ENCODE results near the gene ZCCHC7.

Gene ZCCHC7

DNA sequence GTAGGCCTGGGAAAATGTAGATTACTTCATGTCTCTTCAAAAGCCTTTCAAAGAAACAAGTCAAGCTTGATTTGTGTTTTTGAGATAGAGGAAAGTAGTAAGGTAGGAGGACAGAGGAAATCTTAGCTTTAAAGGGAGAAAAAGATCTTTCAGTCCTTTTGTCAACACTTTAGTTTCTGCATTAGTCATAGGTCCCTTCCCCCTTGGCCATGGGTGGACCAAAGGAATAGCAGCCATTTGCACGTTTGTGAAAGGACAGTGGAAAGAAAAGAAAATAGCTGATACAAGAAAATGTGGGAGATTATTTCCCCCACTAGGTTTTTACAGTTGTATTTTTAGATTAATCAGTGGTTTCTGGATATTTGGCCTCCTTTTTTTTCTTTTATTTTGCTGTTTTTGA is 180.2 kb downstream of the ZCCHC7 start:
- no peak overlapping the region for H4K8ac ChIP-seq (ENCODE audit: low read depth, low read length)
- H4K12ac ChIP-seq (ENCODE audit: low read depth, low read length): no peak overlapping the region
- no peak overlapping the region for H3K23ac ChIP-seq (ENCODE audit: low read length)
- no peak overlapping the region for H2AK5ac ChIP-seq (ENCODE audit: low read length)
- H3K27ac ChIP-seq (ENCODE audit: low read depth, low read length): no peak overlapping the region
- DNase-seq: no peak
- H2BK12ac ChIP-seq (ENCODE audit: low read length): no peak overlapping the region
- no peak overlapping the region for H2BK120ac ChIP-seq (ENCODE audit: insufficient read depth, low read length, poor library complexity)
- no peak overlapping the region for H3K4me2 ChIP-seq (ENCODE audit: low read length)
- H3K14ac ChIP-seq (ENCODE audit: low read length): no peak overlapping the region
- H3K27me3 ChIP-seq (ENCODE audit: insufficient read depth, low read length): no peaks in the 10 kb centered on the region
- H3K79me1 ChIP-seq (ENCODE audit: low read length): no peaks in the 10 kb centered on the region
- no peak overlapping the region for H2AFZ ChIP-seq (ENCODE audit: insufficient read depth, low read length, poor library complexity)
- H3K9ac ChIP-seq (ENCODE audit: low read length): no peak overlapping the region
- no peaks in the 10 kb centered on the region for H3K9me3 ChIP-seq (ENCODE audit: insufficient read depth, low read depth, low read length)
- no peak overlapping the region for H3K18ac ChIP-seq (ENCODE audit: low read length)
- H3K36me3 ChIP-seq (ENCODE audit: control insufficient read depth in 1 of 2, insufficient read depth in 2 of 2, low read length in 2 of 2): peaks cover 2 to 3% of the 10 kb centered on the region in 2 experiments
- no peak overlapping the region for H3K4ac ChIP-seq (ENCODE audit: low read depth, low read length)
- no peak overlapping the region for H4K91ac ChIP-seq (ENCODE audit: low read depth, low read length)
- no peak overlapping the region for H3K4me3 ChIP-seq (ENCODE audit: low read depth, low read length)
- no peak overlapping the region for H2BK5ac ChIP-seq (ENCODE audit: low read depth, low read length, poor library complexity)
- no CpG with 5 or more reads among the region's 1 CpG for WGBS (ENCODE audit: extremely low coverage, insufficient coverage, insufficient read length)
- H3K4me1 ChIP-seq (ENCODE audit: control insufficient read depth in 1 of 2, insufficient read depth in 2 of 2, low read length in 2 of 2): no peaks in the 10 kb centered on the region
- no peaks in the 10 kb centered on the region for H3K79me2 ChIP-seq (ENCODE audit: control insufficient read depth, insufficient read depth, low read length, poor library complexity)

DNA sequence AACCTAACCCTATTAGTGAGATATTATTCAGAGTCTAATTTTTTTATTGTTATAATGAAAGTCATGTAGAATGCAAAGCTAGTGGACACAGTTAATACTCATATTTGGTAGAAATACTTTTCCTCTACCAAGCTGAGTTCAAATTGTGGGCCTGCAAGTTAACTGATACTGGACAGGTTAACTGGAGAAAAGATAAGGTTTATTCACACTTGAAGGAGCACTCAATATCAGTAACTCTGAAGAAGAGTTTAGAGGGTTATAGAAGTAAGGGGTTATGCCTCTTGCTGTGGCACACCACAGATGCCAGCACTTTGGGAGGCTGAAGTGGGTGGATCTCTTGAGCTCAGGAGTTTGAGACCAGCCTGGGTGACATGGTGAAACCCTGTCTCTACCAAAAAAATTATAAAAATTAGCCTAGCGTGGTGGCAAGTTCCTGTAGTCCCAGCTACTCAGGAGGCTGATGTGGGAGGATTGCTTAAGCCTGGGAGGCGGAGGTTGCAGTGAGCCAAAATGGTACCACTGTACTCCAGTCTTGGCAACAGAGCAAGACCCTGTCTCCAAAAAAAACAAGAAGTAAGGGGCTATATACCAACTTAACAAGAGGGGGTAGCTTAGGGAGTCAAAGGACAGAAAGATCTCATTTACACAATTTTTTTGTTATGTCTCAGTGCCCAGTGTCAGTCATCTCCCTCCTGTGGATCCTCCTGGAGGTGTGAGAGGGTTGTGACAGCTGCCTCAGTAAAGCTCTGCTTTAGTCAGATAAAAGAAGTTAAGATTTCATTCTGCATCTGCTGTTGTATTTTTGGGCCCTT is 180.9 kb downstream of the ZCCHC7 start:
- H3K79me2 ChIP-seq (ENCODE audit: control insufficient read depth, insufficient read depth, low read length, poor library complexity): no peaks in the 10 kb centered on the region
- no peak overlapping the region for H3K4ac ChIP-seq (ENCODE audit: low read depth, low read length)
- no peak overlapping the region for H3K9ac ChIP-seq (ENCODE audit: low read length)
- no peak overlapping the region for H4K12ac ChIP-seq (ENCODE audit: low read depth, low read length)
- no peak overlapping the region for H2BK120ac ChIP-seq (ENCODE audit: insufficient read depth, low read length, poor library complexity)
- WGBS (ENCODE audit: extremely low coverage, insufficient coverage, insufficient read length): no CpG with 5 or more reads among the region's 2 CpGs
- no peak overlapping the region for H2AFZ ChIP-seq (ENCODE audit: insufficient read depth, low read length, poor library complexity)
- peaks cover 2 to 3% of the 10 kb centered on the region in 2 experiments for H3K36me3 ChIP-seq (ENCODE audit: control insufficient read depth in 1 of 2, insufficient read depth in 2 of 2, low read length in 2 of 2)
- H3K4me3 ChIP-seq (ENCODE audit: low read depth, low read length): no peak overlapping the region
- no peak overlapping the region for H3K14ac ChIP-seq (ENCODE audit: low read length)
- no peak overlapping the region for H3K4me2 ChIP-seq (ENCODE audit: low read length)
- H2AK5ac ChIP-seq (ENCODE audit: low read length): no peak overlapping the region
- H3K27ac ChIP-seq (ENCODE audit: low read depth, low read length): no peak overlapping the region
- no peak overlapping the region for H4K8ac ChIP-seq (ENCODE audit: low read depth, low read length)
- H2BK5ac ChIP-seq (ENCODE audit: low read depth, low read length, poor library complexity): no peak overlapping the region
- no peak overlapping the region for H3K23ac ChIP-seq (ENCODE audit: low read length)
- no peaks in the 10 kb centered on the region for H3K4me1 ChIP-seq (ENCODE audit: control insufficient read depth in 1 of 2, insufficient read depth in 2 of 2, low read length in 2 of 2)
- no peaks in the 10 kb centered on the region for H3K79me1 ChIP-seq (ENCODE audit: low read length)
- no peak overlapping the region for H2BK12ac ChIP-seq (ENCODE audit: low read length)
- H3K18ac ChIP-seq (ENCODE audit: low read length): no peak overlapping the region
- H4K91ac ChIP-seq (ENCODE audit: low read depth, low read length): no peak overlapping the region
- H3K27me3 ChIP-seq (ENCODE audit: insufficient read depth, low read length): no peaks in the 10 kb centered on the region
- no peaks in the 10 kb centered on the region for H3K9me3 ChIP-seq (ENCODE audit: insufficient read depth, low read depth, low read length)
- DNase-seq: no peak

DNA sequence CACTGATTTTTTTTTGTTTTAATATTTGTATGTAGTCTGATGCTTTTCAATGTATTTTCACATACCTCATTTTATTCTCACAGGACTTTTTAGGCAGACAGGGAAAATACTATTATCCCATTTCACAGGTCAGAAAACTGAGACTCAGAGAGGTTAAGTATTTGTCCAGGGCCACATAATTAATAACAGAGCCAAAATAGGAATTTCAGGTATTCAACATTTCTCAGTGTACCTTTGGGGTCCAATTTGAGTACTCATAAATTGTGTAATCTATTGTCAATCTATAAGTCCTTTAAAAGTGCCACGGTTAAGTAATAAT is 181.4 kb downstream of the ZCCHC7 start:
- no peak overlapping the region for H4K8ac ChIP-seq (ENCODE audit: low read depth, low read length)
- H4K91ac ChIP-seq (ENCODE audit: low read depth, low read length): no peak overlapping the region
- no peaks in the 10 kb centered on the region for H3K27me3 ChIP-seq (ENCODE audit: insufficient read depth, low read length)
- no peak overlapping the region for H2AK5ac ChIP-seq (ENCODE audit: low read length)
- no CpG with 5 or more reads among the region's 1 CpG for WGBS (ENCODE audit: extremely low coverage, insufficient coverage, insufficient read length)
- no peak overlapping the region for H3K4me2 ChIP-seq (ENCODE audit: low read length)
- H2BK5ac ChIP-seq (ENCODE audit: low read depth, low read length, poor library complexity): no peak overlapping the region
- no peak overlapping the region for H4K12ac ChIP-seq (ENCODE audit: low read depth, low read length)
- no peak overlapping the region for H2BK120ac ChIP-seq (ENCODE audit: insufficient read depth, low read length, poor library complexity)
- no peaks in the 10 kb centered on the region for H3K79me2 ChIP-seq (ENCODE audit: control insufficient read depth, insufficient read depth, low read length, poor library complexity)
- no peak overlapping the region for H3K27ac ChIP-seq (ENCODE audit: low read depth, low read length)
- no peaks in the 10 kb centered on the region for H3K9me3 ChIP-seq (ENCODE audit: insufficient read depth, low read depth, low read length)
- no peak overlapping the region for H3K14ac ChIP-seq (ENCODE audit: low read length)
- H3K18ac ChIP-seq (ENCODE audit: low read length): no peak overlapping the region
- no peak overlapping the region for H3K23ac ChIP-seq (ENCODE audit: low read length)
- H3K79me1 ChIP-seq (ENCODE audit: low read length): no peaks in the 10 kb centered on the region
- H2AFZ ChIP-seq (ENCODE audit: insufficient read depth, low read length, poor library complexity): no peak overlapping the region
- H3K4me1 ChIP-seq (ENCODE audit: control insufficient read depth in 1 of 2, insufficient read depth in 2 of 2, low read length in 2 of 2): no peaks in the 10 kb centered on the region
- no peak for DNase-seq
- peaks cover 2 to 3% of the 10 kb centered on the region in 2 experiments for H3K36me3 ChIP-seq (ENCODE audit: control insufficient read depth in 1 of 2, insufficient read depth in 2 of 2, low read length in 2 of 2)
- no peak overlapping the region for H2BK12ac ChIP-seq (ENCODE audit: low read length)
- H3K9ac ChIP-seq (ENCODE audit: low read length): no peak overlapping the region
- H3K4ac ChIP-seq (ENCODE audit: low read depth, low read length): no peak overlapping the region
- no peak overlapping the region for H3K4me3 ChIP-seq (ENCODE audit: low read depth, low read length)

DNA sequence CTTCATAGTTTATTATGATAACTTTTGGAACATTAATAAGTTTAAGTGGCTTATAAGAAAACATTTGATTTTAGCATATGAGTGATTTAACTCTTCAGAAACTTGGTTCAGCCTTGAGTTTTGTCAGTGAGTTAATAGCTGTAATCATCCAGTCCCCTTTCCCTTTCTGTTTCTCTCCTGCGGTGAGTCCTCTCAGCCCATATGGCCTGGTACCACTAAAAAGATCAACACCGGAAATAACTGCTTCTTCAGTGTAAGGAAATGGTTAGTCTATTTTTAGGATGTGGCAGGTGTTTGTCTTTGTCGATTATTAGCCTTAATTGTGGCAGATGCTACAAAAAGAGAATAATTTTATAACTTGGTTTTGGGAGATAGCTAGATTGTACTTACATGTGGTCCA is 181.9 kb downstream of the ZCCHC7 start:
- no peak for DNase-seq
- Histone ChIP-seq H4K8ac (ENCODE audit: low read depth, low read length) (no peak overlapping the region), H3K27me3 (ENCODE audit: insufficient read depth, low read length) (no peaks in the 10 kb centered on the region), H3K23ac (ENCODE audit: low read length) (no peak overlapping the region), H3K79me1 (ENCODE audit: low read length) (no peaks in the 10 kb centered on the region), H3K9me3 (ENCODE audit: insufficient read depth, low read depth, low read length) (no peaks in the 10 kb centered on the region), H2AK5ac (ENCODE audit: low read length) (no peak overlapping the region), H3K14ac (ENCODE audit: low read length) (no peak overlapping the region), H3K36me3 (ENCODE audit: control insufficient read depth in 1 of 2, insufficient read depth in 2 of 2, low read length in 2 of 2) (peaks cover 2 to 3% of the 10 kb centered on the region in 2 experiments), H3K79me2 (ENCODE audit: control insufficient read depth, insufficient read depth, low read length, poor library complexity) (no peaks in the 10 kb centered on the region), H3K27ac (ENCODE audit: low read depth, low read length) (no peak overlapping the region), H3K4me3 (ENCODE audit: low read depth, low read length) (no peak overlapping the region), H4K91ac (ENCODE audit: low read depth, low read length) (no peak overlapping the region), H3K18ac (ENCODE audit: low read length) (no peak overlapping the region), H2BK5ac (ENCODE audit: low read depth, low read length, poor library complexity) (no peak overlapping the region), H3K4ac (ENCODE audit: low read depth, low read length) (no peak overlapping the region), H2AFZ (ENCODE audit: insufficient read depth, low read length, poor library complexity) (no peak overlapping the region), H4K12ac (ENCODE audit: low read depth, low read length) (no peak overlapping the region), H3K4me1 (ENCODE audit: control insufficient read depth in 1 of 2, insufficient read depth in 2 of 2, low read length in 2 of 2) (no peaks in the 10 kb centered on the region), H2BK120ac (ENCODE audit: insufficient read depth, low read length, poor library complexity) (no peak overlapping the region), H3K9ac (ENCODE audit: low read length) (no peak overlapping the region), H2BK12ac (ENCODE audit: low read length) (no peak overlapping the region), H3K4me2 (ENCODE audit: low read length) (no peak overlapping the region)
- no CpG with 5 or more reads among the region's 3 CpGs for WGBS (ENCODE audit: extremely low coverage, insufficient coverage, insufficient read length)

All from trophoblast cell (in vitro differentiated cells and primary cell).